ENCODE results near the gene ANKRD63.

- TF ChIP-seq POLR2A (IDR thresholded peaks at IDR 0.05), result no peak
- no peak for TF ChIP-seq CTCF (IDR thresholded peaks at IDR 0.05)
Observed at GRCh38 chr15:40265875-40266274, 17.0 kb downstream of the ANKRD63 start.

Measured in gastroesophageal sphincter (tissue), 3 donors.